DND-41 (cell line): Measurements from ENCODE around the gene TMOD3.

Experiments
- ATAC-seq: fragments of 200-7000 bp; cut with Tn5 transposase; 3 replicates; pipeline ENCODE4 v1.9.1; 2021; ENCODE audit warnings: low read depth; ENCODE audit not compliant: insufficient read depth
- DNase-seq: peaks from one replicate; pipeline ENCODE4 v3.0.0-alpha.2; 2020
- H2AFZ ChIP-seq: 2 replicates; pipeline ENCODE4 v1.6.0; 2012; ENCODE audit warnings: low read depth, low read length
- H3K27ac ChIP-seq: 2 replicates; pipeline ENCODE4 v1.5.1; 2012; ENCODE audit warnings: low read length, inconsistent platforms
- H3K27me3 ChIP-seq: fragments of 200-600 bp; sonication (generic); 2 replicates; pipeline ENCODE4 v1.6.0; 2012; ENCODE audit warnings: low read length, mild to moderate bottlenecking, inconsistent platforms; ENCODE audit not compliant: insufficient read depth, poor library complexity
- H3K36me3 ChIP-seq: 2 replicates; pipeline ENCODE4 v1.5.1; 2012; ENCODE audit warnings: low read length, inconsistent platforms; ENCODE audit not compliant: insufficient read depth
- H3K4me1 ChIP-seq: 2 replicates; pipeline ENCODE4 v1.5.1; 2012; ENCODE audit warnings: mild to moderate bottlenecking, low read length; ENCODE audit not compliant: insufficient read depth
- H3K4me2 ChIP-seq: 2 replicates; pipeline ENCODE4 v1.6.0; 2012; ENCODE audit warnings: mild to moderate bottlenecking, moderate library complexity, low read length, inconsistent platforms; ENCODE audit not compliant: insufficient read depth
- H3K4me3 ChIP-seq, 2 experiments: fragments of 200-600 bp in 1 of 2; shearing (Covaris generic) in 1 of 2; 2 replicates each; pipeline ENCODE4 v1.5.1; 2012 to 2016; ENCODE audit warnings: inconsistent platforms in 2 of 2, low read length in 2 of 2, mild to moderate bottlenecking in 2 of 2, low read depth in 1 of 2, moderate library complexity in 1 of 2
- H3K79me2 ChIP-seq: 2 replicates; pipeline ENCODE4 v1.6.0; 2012; ENCODE audit warnings: low read length, inconsistent platforms; ENCODE audit not compliant: insufficient read depth
- H3K9ac ChIP-seq: 2 replicates; pipeline ENCODE4 v1.6.0; 2012; ENCODE audit warnings: low read depth, mild to moderate bottlenecking, inconsistent platforms, low read length, moderate library complexity
- H3K9me3 ChIP-seq: 2 replicates; pipeline ENCODE4 v1.5.1; 2012; ENCODE audit warnings: low read length, moderate library complexity, mild to moderate bottlenecking, inconsistent platforms; ENCODE audit not compliant: insufficient read depth, severe bottlenecking
- H4K20me1 ChIP-seq: 2 replicates; pipeline ENCODE4 v1.6.0; 2012; ENCODE audit warnings: low read length; ENCODE audit not compliant: insufficient read depth
- EZH2 ChIP-seq: IDR thresholded peaks from 3 replicates; pipeline ENCODE4 v1.6.1; 2012; ENCODE audit warnings: borderline replicate concordance, low read depth, mild to moderate bottlenecking, moderate library complexity, low read length, inconsistent platforms; ENCODE audit not compliant: severe bottlenecking
- TF ChIP-seq, protein P1 (sequence below): IDR thresholded peaks from 2 replicates; pipeline ENCODE4 v1.5.1; 2012; ENCODE audit warnings: borderline replicate concordance, low read length, moderate library complexity, mild to moderate bottlenecking; ENCODE audit not compliant: poor library complexity, severe bottlenecking; ENCODE audit errors: extremely low read depth

The TMOD3 gene

GRCh38 chr15:51814606-51815005, 14.8 kb upstream of the TMOD3 start:
- no peaks in the 10 kb centered on the region for H3K79me2 ChIP-seq
- H3K4me3 ChIP-seq = no peak overlapping the region
- no peak overlapping the region for H3K4me2 ChIP-seq
- no peak for DNase-seq
- no peak for TF ChIP-seq EZH2
- TF ChIP-seq, protein P1, sequence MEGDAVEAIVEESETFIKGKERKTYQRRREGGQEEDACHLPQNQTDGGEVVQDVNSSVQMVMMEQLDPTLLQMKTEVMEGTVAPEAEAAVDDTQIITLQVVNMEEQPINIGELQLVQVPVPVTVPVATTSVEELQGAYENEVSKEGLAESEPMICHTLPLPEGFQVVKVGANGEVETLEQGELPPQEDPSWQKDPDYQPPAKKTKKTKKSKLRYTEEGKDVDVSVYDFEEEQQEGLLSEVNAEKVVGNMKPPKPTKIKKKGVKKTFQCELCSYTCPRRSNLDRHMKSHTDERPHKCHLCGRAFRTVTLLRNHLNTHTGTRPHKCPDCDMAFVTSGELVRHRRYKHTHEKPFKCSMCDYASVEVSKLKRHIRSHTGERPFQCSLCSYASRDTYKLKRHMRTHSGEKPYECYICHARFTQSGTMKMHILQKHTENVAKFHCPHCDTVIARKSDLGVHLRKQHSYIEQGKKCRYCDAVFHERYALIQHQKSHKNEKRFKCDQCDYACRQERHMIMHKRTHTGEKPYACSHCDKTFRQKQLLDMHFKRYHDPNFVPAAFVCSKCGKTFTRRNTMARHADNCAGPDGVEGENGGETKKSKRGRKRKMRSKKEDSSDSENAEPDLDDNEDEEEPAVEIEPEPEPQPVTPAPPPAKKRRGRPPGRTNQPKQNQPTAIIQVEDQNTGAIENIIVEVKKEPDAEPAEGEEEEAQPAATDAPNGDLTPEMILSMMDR = no peak
- H4K20me1 ChIP-seq = no peaks in the 10 kb centered on the region
- H2AFZ ChIP-seq = no peak overlapping the region
- H3K9ac ChIP-seq = no peak overlapping the region
- no peaks in the 10 kb centered on the region for H3K4me1 ChIP-seq
- H3K27me3 ChIP-seq = no peaks in the 10 kb centered on the region
- no peak overlapping the region for H3K27ac ChIP-seq
- no peaks in the 10 kb centered on the region for H3K36me3 ChIP-seq
- H3K9me3 ChIP-seq = no peaks in the 10 kb centered on the region
- ATAC-seq = no peak

GRCh38 chr15:51816611-51817010, 12.8 kb upstream of the TMOD3 start:
- no peak for TF ChIP-seq EZH2
- TF ChIP-seq, protein P1 = no peak
- no peaks in the 10 kb centered on the region for H3K27me3 ChIP-seq
- DNase-seq = no peak
- no peaks in the 10 kb centered on the region for H4K20me1 ChIP-seq
- no peaks in the 10 kb centered on the region for H3K4me1 ChIP-seq
- no peak overlapping the region for H2AFZ ChIP-seq
- H3K36me3 ChIP-seq = no peaks in the 10 kb centered on the region
- no peak overlapping the region for H3K9ac ChIP-seq
- ATAC-seq = no peak
- H3K9me3 ChIP-seq = peaks cover 5% of the 10 kb centered on the region
- H3K79me2 ChIP-seq = no peaks in the 10 kb centered on the region
- no peak overlapping the region for H3K27ac ChIP-seq
- H3K4me3 ChIP-seq = no peak overlapping the region
- H3K4me2 ChIP-seq = no peak overlapping the region

DNA sequence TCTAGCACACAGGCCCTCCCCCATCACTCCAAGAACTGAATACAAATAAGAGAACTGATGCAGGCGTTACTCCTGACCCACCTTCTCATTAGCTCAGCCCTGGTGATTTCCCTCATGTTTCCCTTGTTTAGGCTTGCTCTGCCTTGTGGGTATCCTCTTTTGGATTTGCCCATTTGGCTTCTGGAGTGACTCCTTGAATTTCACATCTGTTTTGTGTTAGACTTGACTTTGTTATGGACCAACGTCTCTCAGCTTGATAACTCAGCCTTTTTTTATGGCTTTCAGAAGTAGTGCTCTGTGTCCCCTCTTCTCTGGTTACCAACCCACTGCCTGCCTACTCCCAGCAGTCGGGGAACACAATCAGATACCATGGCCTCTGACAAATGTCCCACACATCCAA, 11.3 kb upstream of the TMOD3 start:
- DNase-seq (no peak), ATAC-seq (no peak)
- H3K27me3 ChIP-seq = no peaks in the 10 kb centered on the region
- no peaks in the 10 kb centered on the region for H4K20me1 ChIP-seq
- peaks cover 6% of the 10 kb centered on the region for H3K9me3 ChIP-seq
- no peak overlapping the region for H3K4me2 ChIP-seq
- no peak overlapping the region for H2AFZ ChIP-seq
- no peaks in the 10 kb centered on the region for H3K79me2 ChIP-seq
- H3K27ac ChIP-seq = no peak overlapping the region
- no peak for TF ChIP-seq EZH2
- TF ChIP-seq, protein P1 = no peak
- H3K36me3 ChIP-seq = no peaks in the 10 kb centered on the region
- H3K4me1 ChIP-seq = no peaks in the 10 kb centered on the region
- no peak overlapping the region for H3K9ac ChIP-seq
- no peak overlapping the region for H3K4me3 ChIP-seq

DNA sequence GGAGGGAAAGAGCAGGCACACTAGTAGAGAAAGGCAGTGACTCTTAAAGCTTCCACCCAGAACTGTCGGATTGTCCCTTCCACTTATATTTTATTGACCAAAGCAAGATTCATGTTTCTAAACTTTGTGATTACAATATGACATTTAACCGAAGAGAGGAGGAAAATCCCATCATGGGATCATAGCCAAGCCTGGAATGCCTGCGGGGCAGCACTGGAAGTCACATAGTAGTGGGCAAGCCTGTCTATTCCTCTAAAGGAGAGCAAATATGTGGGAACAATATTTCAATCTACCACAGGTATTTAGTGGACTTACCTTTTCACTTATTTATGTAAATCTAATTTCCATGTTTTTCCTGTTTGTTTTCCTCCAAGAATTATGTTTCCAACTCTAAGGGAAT, 3.8 kb upstream of the TMOD3 start:
- H3K9ac ChIP-seq = no peak overlapping the region
- TF ChIP-seq, protein P1 = no peak
- no peak for TF ChIP-seq EZH2
- no peak overlapping the region for H2AFZ ChIP-seq
- peaks cover 6% of the 10 kb centered on the region for H3K9me3 ChIP-seq
- no peak for DNase-seq
- H3K4me2 ChIP-seq = no peak overlapping the region
- no peaks in the 10 kb centered on the region; the same call in 1 of the 2 replicates for H3K36me3 ChIP-seq
- no peaks in the 10 kb centered on the region for H4K20me1 ChIP-seq
- peaks cover 12% of the 10 kb centered on the region for H3K79me2 ChIP-seq
- H3K27me3 ChIP-seq = no peaks in the 10 kb centered on the region
- H3K27ac ChIP-seq = no peak overlapping the region
- H3K4me3 ChIP-seq = no peak overlapping the region
- no peak for ATAC-seq
- peaks cover 8% of the 10 kb centered on the region for H3K4me1 ChIP-seq
